GM15510 (cell line): ENCODE measurements around the gene SF3A1.

Experiments
- POLR2A ChIP-seq: IDR thresholded peaks from 3 replicates; pipeline ENCODE4 v1.6.1; 2011; ENCODE audit warnings: borderline replicate concordance; ENCODE audit not compliant: insufficient read length; ENCODE audit errors: extremely low read depth

The SF3A1 gene

GRCh38 chr22:30368420-30368819, 11.7 kb upstream of the SF3A1 start:
- TF ChIP-seq POLR2A: no peak

- no peak for TF ChIP-seq POLR2A
Observed at GRCh38 chr22:30365891-30366290, 9.2 kb upstream of the SF3A1 start.

- TF ChIP-seq POLR2A: no peak
Observed at GRCh38 chr22:30362651-30363281, 6.1 kb upstream of the SF3A1 start.

- TF ChIP-seq POLR2A: no peak
Observed at GRCh38 chr22:30361916-30362650, 5.4 kb upstream of the SF3A1 start.

GRCh38 chr22:30358541-30358940, 1.8 kb upstream of the SF3A1 start:
- no peak for TF ChIP-seq POLR2A

GRCh38 chr22:30357650-30358215, 1.0 kb upstream of the SF3A1 start:
- no peak for TF ChIP-seq POLR2A

GRCh38 chr22:30357236-30357570, 509 bp upstream of the SF3A1 start:
- TF ChIP-seq POLR2A: no peak

- TF ChIP-seq POLR2A: no peak
Observed at GRCh38 chr22:30354644-30355043, 2.0 kb downstream of the SF3A1 start.

GRCh38 chr22:30351226-30351625, 5.5 kb downstream of the SF3A1 start:
- TF ChIP-seq POLR2A: no peak

- TF ChIP-seq POLR2A: no peak
Observed at GRCh38 chr22:30348809-30349208, 7.9 kb downstream of the SF3A1 start.

GRCh38 chr22:30348404-30348803, 8.3 kb downstream of the SF3A1 start:
- TF ChIP-seq POLR2A: no peak

GRCh38 chr22:30347255-30347892, 9.3 kb downstream of the SF3A1 start:
- no peak for TF ChIP-seq POLR2A

GRCh38 chr22:30344447-30345200, 12.1 kb downstream of the SF3A1 start:
- no peak for TF ChIP-seq POLR2A

GRCh38 chr22:30340911-30341685, 15.6 kb downstream of the SF3A1 start:
- no peak for TF ChIP-seq POLR2A
